MM.1S (cell line): ENCODE results near the gene BMP7.

Source experiments
- DNase-seq: peaks from one replicate; pipeline ENCODE4 v3.0.0-alpha.2; 2015
- H2AFZ ChIP-seq: fragments of 300-600 bp; sonication (generic); 2 replicates; pipeline ENCODE4 v1.6.0; 2016; ENCODE audit warnings: antibody characterized with exemption, low read length
- H3F3A ChIP-seq: fragments of 300-600 bp; sonication (generic); 2 replicates; pipeline ENCODE4 v1.6.1; 2016; ENCODE audit warnings: mild to moderate bottlenecking, antibody characterized with exemption, low read length, moderate library complexity, mixed read lengths; ENCODE audit not compliant: insufficient read depth
- H3K27ac ChIP-seq: fragments of 300-600 bp; sonication (generic); 2 replicates; pipeline ENCODE4 v1.5.1; 2016; ENCODE audit warnings: mild to moderate bottlenecking, low read length
- H3K27me3 ChIP-seq: fragments of 300-600 bp; sonication (generic); replicated peaks from 2 replicates; pipeline ENCODE4 v1.6.0; 2016; ENCODE audit warnings: low read length; ENCODE audit not compliant: insufficient read depth
- H3K36me3 ChIP-seq: fragments of 300-600 bp; sonication (generic); replicated peaks from 2 replicates; pipeline ENCODE4 v1.6.1; 2016; ENCODE audit warnings: mild to moderate bottlenecking, low read length, mixed read lengths; ENCODE audit not compliant: insufficient read depth
- H3K4me1 ChIP-seq: fragments of 300-600 bp; sonication (generic); 2 replicates; pipeline ENCODE4 v1.6.1; 2016; ENCODE audit warnings: low read length, mixed read lengths
- H3K4me2 ChIP-seq: fragments of 300-600 bp; sonication (generic); 2 replicates; pipeline ENCODE4 v1.6.0; 2016; ENCODE audit warnings: low read depth, low read length
- H3K4me3 ChIP-seq: fragments of 300-600 bp; sonication (generic); 2 replicates; pipeline ENCODE4 v1.5.1; 2016; ENCODE audit warnings: low read length, mixed read lengths
- H3K79me2 ChIP-seq: fragments of 300-600 bp; sonication (generic); 2 replicates; pipeline ENCODE4 v1.6.1; 2016; ENCODE audit warnings: mixed run types, low read length, mixed read lengths
- H3K9ac ChIP-seq: fragments of 300-600 bp; sonication (generic); 2 replicates; pipeline ENCODE4 v1.6.1; 2016; ENCODE audit warnings: low read length, mixed read lengths
- H3K9me2 ChIP-seq: fragments of 300-600 bp; sonication (generic); replicated peaks from 2 replicates; pipeline ENCODE4 v1.6.1; 2016; ENCODE audit warnings: mild to moderate bottlenecking, low read length, mixed read lengths; ENCODE audit not compliant: insufficient read depth
- H3K9me3 ChIP-seq: fragments of 300-600 bp; sonication (generic); replicated peaks from 2 replicates; pipeline ENCODE4 v1.6.1; 2016; ENCODE audit warnings: mild to moderate bottlenecking, low read length, mixed read lengths; ENCODE audit not compliant: insufficient read depth
- H4K20me1 ChIP-seq: fragments of 300-600 bp; sonication (generic); 2 replicates; pipeline ENCODE4 v1.6.1; 2016; ENCODE audit warnings: mild to moderate bottlenecking, low read length, moderate library complexity, mixed read lengths; ENCODE audit not compliant: insufficient read depth
- EZH2 ChIP-seq: fragments of 300-600 bp; sonication (generic); optimal IDR thresholded peaks from 2 replicates; pipeline ENCODE3; 2017; ENCODE audit warnings: low read depth, mild to moderate bottlenecking, antibody characterized with exemption, low read length, mixed read lengths
- EZH2phosphoT487 ChIP-seq: fragments of 300-600 bp; sonication (generic); IDR thresholded peaks from 2 replicates; pipeline ENCODE4 v1.6.1; 2018; ENCODE audit warnings: antibody characterized with exemption, low read length
- TF ChIP-seq, protein P1 (sequence below): fragments of 300-600 bp; sonication (generic); IDR thresholded peaks from 2 replicates; pipeline ENCODE4 v1.5.1; 2016; ENCODE audit warnings: antibody characterized with exemption, low read length, mixed read lengths

BMP7 gene

DNA sequence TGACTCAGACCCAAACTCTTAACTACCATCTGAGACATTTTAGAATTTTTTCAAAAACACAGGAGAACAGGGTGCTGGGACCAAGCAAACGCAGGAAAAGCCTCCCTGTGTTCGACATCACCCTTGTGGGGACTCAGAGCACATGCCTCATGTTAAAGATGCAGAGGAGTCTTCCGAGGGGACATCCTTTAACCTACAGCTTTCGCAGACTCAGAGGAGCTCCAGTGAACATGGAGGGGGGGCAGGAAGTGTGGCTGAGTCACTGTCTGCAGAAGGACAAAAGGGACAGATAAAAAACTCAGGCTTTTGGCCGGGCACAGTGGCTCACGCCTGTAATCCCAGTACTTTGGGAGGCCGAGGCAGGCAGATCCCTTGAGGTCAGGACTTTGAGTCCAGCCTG lies 15.1 kb downstream of the BMP7 start:
- no peaks in the 10 kb centered on the region for H3K79me2 ChIP-seq
- no peaks in the 10 kb centered on the region for H3F3A ChIP-seq
- no peak overlapping the region for H3K27ac ChIP-seq
- H3K9ac ChIP-seq, result no peak overlapping the region
- H3K9me3 ChIP-seq, result no peaks in the 10 kb centered on the region
- no peak overlapping the region for H3K4me2 ChIP-seq
- H3K9me2 ChIP-seq, result no peaks in the 10 kb centered on the region
- H3K36me3 ChIP-seq, result no peaks in the 10 kb centered on the region
- TF ChIP-seq, protein P1, sequence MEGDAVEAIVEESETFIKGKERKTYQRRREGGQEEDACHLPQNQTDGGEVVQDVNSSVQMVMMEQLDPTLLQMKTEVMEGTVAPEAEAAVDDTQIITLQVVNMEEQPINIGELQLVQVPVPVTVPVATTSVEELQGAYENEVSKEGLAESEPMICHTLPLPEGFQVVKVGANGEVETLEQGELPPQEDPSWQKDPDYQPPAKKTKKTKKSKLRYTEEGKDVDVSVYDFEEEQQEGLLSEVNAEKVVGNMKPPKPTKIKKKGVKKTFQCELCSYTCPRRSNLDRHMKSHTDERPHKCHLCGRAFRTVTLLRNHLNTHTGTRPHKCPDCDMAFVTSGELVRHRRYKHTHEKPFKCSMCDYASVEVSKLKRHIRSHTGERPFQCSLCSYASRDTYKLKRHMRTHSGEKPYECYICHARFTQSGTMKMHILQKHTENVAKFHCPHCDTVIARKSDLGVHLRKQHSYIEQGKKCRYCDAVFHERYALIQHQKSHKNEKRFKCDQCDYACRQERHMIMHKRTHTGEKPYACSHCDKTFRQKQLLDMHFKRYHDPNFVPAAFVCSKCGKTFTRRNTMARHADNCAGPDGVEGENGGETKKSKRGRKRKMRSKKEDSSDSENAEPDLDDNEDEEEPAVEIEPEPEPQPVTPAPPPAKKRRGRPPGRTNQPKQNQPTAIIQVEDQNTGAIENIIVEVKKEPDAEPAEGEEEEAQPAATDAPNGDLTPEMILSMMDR, result no peak
- TF ChIP-seq EZH2 (no peak), EZH2phosphoT487 (no peak)
- no peaks in the 10 kb centered on the region for H4K20me1 ChIP-seq
- no peak for DNase-seq
- H2AFZ ChIP-seq, result no peak overlapping the region
- H3K4me1 ChIP-seq, result no peaks in the 10 kb centered on the region
- H3K4me3 ChIP-seq, result no peak overlapping the region
- H3K27me3 ChIP-seq, result no peaks in the 10 kb centered on the region

DNA sequence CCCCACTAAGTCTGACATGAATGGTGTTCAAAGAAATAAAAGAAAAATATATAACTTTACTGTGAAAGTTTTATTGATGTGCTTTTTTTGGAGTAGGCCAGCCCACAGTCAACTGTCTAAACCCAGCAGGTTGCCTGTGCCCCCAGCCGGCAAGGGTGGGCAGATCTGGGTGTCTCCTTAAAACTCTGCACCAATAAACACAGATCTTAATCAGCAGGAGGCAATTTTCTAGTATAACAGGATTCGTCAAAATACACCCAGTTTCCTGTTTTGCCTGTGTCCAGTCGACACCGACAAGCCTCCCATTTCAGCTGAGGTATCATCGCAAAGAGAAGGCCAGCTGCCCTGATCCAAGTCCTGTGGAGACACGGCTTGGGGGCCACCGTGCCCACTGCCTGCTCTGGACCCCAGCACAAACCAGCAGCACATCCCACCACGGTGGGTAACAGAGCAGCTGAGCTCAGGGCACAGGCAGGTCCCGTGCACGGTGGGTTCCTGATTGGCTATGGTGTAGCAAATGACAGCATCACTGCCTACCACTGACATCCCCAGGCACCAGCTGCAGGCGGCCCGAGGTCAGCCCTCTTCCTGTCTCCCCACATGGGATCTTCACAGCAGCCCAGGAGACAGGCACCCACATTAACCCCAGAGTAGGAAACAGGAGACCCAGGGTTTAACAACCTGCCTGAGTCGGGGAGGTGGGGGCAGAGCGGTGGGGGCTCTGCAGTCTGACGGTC lies 15.7 kb downstream of the BMP7 start:
- Histone ChIP-seq H3F3A (no peaks in the 10 kb centered on the region), H4K20me1 (no peaks in the 10 kb centered on the region), H3K9me2 (no peaks in the 10 kb centered on the region), H3K79me2 (no peaks in the 10 kb centered on the region), H3K27ac (no peak overlapping the region), H2AFZ (no peak overlapping the region), H3K4me2 (no peak overlapping the region), H3K4me1 (no peaks in the 10 kb centered on the region), H3K27me3 (no peaks in the 10 kb centered on the region), H3K36me3 (no peaks in the 10 kb centered on the region), H3K4me3 (no peak overlapping the region), H3K9ac (no peak overlapping the region), H3K9me3 (no peaks in the 10 kb centered on the region)
- no peak for DNase-seq
- TF ChIP-seq EZH2 (no peak), EZH2phosphoT487 (no peak)
- TF ChIP-seq, protein P1, result no peak

DNA sequence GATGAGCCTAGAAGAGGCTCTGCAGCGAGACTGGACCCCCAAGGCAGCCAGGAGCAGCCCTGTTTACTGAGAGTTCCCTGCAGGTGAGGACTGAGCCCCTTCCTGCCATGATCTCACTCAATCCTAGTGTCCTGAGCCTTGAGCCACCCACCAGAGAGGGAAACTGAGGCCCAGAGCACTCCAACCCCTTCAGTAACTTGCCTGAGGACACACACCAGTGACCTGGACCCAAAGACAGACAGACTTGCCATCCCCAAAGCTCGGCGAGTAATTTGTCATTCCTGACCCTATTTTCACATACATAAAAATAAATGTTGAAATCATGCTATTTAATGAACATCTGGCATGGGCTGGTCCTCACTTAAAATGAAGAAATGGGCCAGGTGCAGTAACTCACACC lies 16.7 kb downstream of the BMP7 start:
- Histone ChIP-seq H3K9me3 (no peaks in the 10 kb centered on the region), H3F3A (no peaks in the 10 kb centered on the region), H3K9ac (no peak overlapping the region), H3K36me3 (no peaks in the 10 kb centered on the region), H3K4me2 (no peak overlapping the region), H3K27ac (no peak overlapping the region), H4K20me1 (no peaks in the 10 kb centered on the region), H3K4me3 (no peak overlapping the region), H3K9me2 (no peaks in the 10 kb centered on the region), H3K79me2 (no peaks in the 10 kb centered on the region), H2AFZ (no peak overlapping the region), H3K4me1 (no peaks in the 10 kb centered on the region), H3K27me3 (no peaks in the 10 kb centered on the region)
- no peak for TF ChIP-seq EZH2phosphoT487
- TF ChIP-seq EZH2, result no peak
- TF ChIP-seq, protein P1, result no peak
- DNase-seq, result no peak
